Heart left ventricle (tissue), 13 donors: Measurements from ENCODE around the gene RILP.

ENCODE experiments used
- CTCF ChIP-seq, 12 donors: fragments of 200-600 bp; sonication (generic) in 4 of 12; IDR thresholded peaks; one replicate each; pipeline versions ENCODE4 v1.5.0 to v1.8.0; 2018 to 2022; ENCODE audit warnings: antibody characterized with exemption in 12 of 12, mild to moderate bottlenecking in 5 of 12
- POLR2A ChIP-seq, 2 donors: fragments of 450-650 bp; IDR thresholded peaks; one replicate each; pipeline ENCODE4 v1.6.1; 2017; ENCODE audit warnings: antibody characterized with exemption in 2 of 2, mild to moderate bottlenecking in 2 of 2, moderate library complexity in 2 of 2
- donor health status: ischemic (EF 13 %, LVEDD 7.1; RV severe dilation, severe dysfunction).
- donor health status: DM: no; HTN: yes; CAD: no.
- donor health status: DM: no; HTN: no; CAD: no.
- donor health status: ischemic (EF 25% LVEDD 6.9; RV normal size, moderate dysfunction).
- donor health status: ischemic (EF 25% LVEDD 5.7; RV mildly dilated, moderate dysfunction).
- donor health status: ischemic (EF 35%, LVEDD 5.7; RV mildly dilated, moderate dysfunction).
- donor health status: nonischemic (EF 11% LVEDD 7.7; RV severe dilation, severe dysfunction).
- donor health status: DM: yes; HTN: yes; CAD: no.
- donor health status: PGD.
- donor health status: ischemic (EF 29% LVEDD 5.4; RV normal size, mild dysfunction).
- donor health status: nonischemic (EF 23%, LVEDD 6.1; RV moderate dilation, normal function).

DNA sequence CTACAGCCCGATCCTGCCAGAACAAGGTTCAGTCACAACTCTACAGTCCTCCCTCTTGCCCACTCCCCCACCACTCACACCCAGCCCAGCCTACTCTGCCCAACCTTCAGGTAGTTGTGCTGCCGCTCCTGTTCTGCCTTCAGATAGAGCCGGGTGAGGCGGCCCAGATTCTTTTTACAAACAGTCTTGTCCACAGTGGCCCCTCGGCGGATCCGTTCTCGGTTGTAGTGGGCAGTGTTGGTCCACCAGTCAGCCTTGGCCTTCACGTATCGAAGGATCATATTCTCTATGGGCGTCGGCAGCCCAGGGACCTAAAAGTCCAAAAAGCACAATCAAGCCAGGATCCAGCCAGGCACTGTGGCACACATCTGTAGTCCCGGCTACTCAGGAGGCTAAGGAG is 26.7 kb upstream of the RILP start:
- TF ChIP-seq CTCF (IDR thresholded peaks at IDR 0.05): no peak
- TF ChIP-seq POLR2A (IDR thresholded peaks at IDR 0.05): no peak
